Naive B cell (primary cell): Measurements from ENCODE around the gene CFAP210. TPM values are rescaled to one million over a fixed set of nuclear protein-coding genes. Genes with fewer than 3 reads are reported as not detected.
A peak's percentile ranks its signal among the peaks of the same experiment; 100 is the strongest.

Source experiments
- ATAC-seq, 2 donors: fragments of 150-1000 bp; cut with Tn5 transposase; 2 replicates each; pipeline ENCODE4 v1.10.0; 2021; ENCODE audit warnings: low read depth in 2 of 2, mild to moderate bottlenecking in 2 of 2, moderate library complexity in 2 of 2
- DNase-seq: peaks from one replicate; pipeline ENCODE4 v3.0.0; 2022
- H3K27ac Mint-ChIP-seq, 6 donors: one replicate each; pipeline ENCODE4 v1.8.0; 2020 to 2022; ENCODE audit warnings: mild to moderate bottlenecking in 6 of 6, mixed read lengths in 6 of 6, moderate library complexity in 5 of 6, inconsistent platforms in 2 of 6
- H3K27me3 Mint-ChIP-seq, 3 donors: one replicate each; pipeline ENCODE4 v1.8.0; 2021 to 2022; ENCODE audit warnings: mixed read lengths in 3 of 3, mild to moderate bottlenecking in 1 of 3
- H3K36me3 Mint-ChIP-seq, 2 donors: one replicate each; pipeline ENCODE4 v1.8.0; 2020 to 2022; ENCODE audit warnings: mixed read lengths in 2 of 2, inconsistent platforms in 1 of 2, mild to moderate bottlenecking in 1 of 2
- H3K4me1 Mint-ChIP-seq, 3 donors: one replicate each; pipeline ENCODE4 v1.8.0; 2020 to 2022; ENCODE audit warnings: mixed read lengths in 3 of 3, inconsistent platforms in 1 of 3, mild to moderate bottlenecking in 1 of 3, moderate library complexity in 1 of 3
- H3K4me3 Mint-ChIP-seq, 8 donors: one replicate each; pipeline ENCODE4 v1.8.0; 2020 to 2022; ENCODE audit warnings: mild to moderate bottlenecking in 8 of 8, mixed read lengths in 8 of 8, moderate library complexity in 8 of 8, inconsistent platforms in 2 of 8
- H3K9me3 Mint-ChIP-seq, 7 donors: one replicate each; pipeline ENCODE4 v1.8.0; 2020 to 2022; ENCODE audit warnings: mixed read lengths in 7 of 7, mild to moderate bottlenecking in 5 of 7, inconsistent platforms in 2 of 7, moderate library complexity in 1 of 7
- polyA plus RNA-seq, 6 donors: library from polyadenylated mRNA; unstranded; fragments of 300-500 nt; fragmentation: Illumina TruSeq; gene quantifications; one replicate each; pipeline ENCODE4 v1.2.3, GENCODE V29; 2021; ENCODE audit warnings: low read depth in 6 of 6

The CFAP210 gene
- polyA plus RNA-seq, 6 donors from 2014 or later: not detected

DNA sequence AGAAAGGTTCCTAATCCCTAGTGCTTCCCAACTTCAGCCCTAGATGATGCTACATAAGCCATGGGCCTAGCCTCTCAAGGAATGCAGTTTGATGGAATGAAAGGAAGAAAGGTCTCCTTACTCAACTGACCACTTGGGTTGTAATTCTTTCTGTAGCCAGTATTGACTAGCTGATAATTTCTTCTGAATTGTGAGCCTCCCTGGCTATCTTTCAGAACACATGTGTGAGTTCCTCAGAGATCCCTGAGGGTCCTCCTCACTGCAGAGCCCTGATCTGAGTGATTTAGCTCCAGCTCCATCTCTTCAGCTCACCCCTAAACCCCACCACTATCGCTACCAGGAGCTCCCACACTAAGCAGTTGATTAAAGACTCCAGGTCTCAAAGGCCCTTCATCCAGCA, 31.5 kb downstream of the CFAP210 start:
- Mint-ChIP-seq H3K27ac (peak overlapping the region in 1 of 6 donors; percentile 5), H3K9me3 (peaks cover 0 to 4% (median 0%) of the 10 kb centered on the region in 7 donors), H3K27me3 (no peaks in the 10 kb centered on the region), H3K4me3 (no peak overlapping the region), H3K36me3 (no peaks in the 10 kb centered on the region), H3K4me1 (peaks cover 24 to 28% (median 28%) of the 10 kb centered on the region in 3 donors)
- DNase-seq: no peak
- no peak for ATAC-seq

DNA sequence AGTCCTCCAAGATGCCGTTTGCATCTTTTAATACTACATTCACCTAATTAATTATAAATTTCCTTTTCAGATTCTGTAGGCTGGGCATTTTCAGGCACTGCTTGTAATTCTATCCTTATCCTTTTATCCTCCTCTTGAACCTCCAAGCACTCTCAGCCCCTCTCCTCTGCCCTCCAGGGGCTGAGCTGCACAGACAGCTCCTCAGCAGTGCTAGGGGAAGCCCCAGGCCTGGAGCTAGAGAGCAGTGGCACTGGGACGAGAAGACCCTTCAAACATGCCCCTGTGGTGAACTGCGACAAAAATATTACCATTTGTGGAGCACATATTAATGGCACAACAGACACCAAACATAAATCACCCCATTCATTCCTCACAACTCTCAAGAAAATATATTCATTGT, 32.9 kb downstream of the CFAP210 start:
- Mint-ChIP-seq H3K4me1 (peaks cover 24 to 28% (median 28%) of the 10 kb centered on the region in 3 donors), H3K36me3 (no peaks in the 10 kb centered on the region), H3K27ac (peak overlapping the region in 1 of 6 donors; percentile 30), H3K4me3 (peak overlapping the region in 1 of 8 donors; percentile 19), H3K27me3 (no peaks in the 10 kb centered on the region), H3K9me3 (peaks cover 0 to 4% (median 0%) of the 10 kb centered on the region in 7 donors)
- no peak for DNase-seq
- ATAC-seq: no peak

DNA sequence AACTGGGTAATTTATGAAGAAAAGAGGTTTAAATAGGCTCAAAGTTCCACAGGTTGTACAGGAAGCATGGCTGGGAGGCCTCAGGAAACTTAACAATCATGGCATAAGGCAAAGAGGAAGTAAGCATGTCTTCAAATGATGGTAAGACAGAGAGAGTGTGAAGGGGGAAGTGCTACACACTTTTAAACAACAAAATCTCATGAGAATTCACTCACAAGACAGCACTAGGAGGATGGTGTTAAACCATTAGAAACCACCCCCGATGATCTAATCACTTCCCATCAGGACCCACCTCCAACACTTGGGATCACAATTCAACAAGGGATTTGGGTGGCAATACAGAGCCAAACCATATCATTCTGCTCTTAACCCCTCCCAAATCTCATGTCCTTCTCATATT, 34.9 kb downstream of the CFAP210 start:
- ATAC-seq (peak; percentile 93 to 97), DNase-seq (peak; percentile 36)
- H3K4me3 Mint-ChIP-seq: peak overlapping the region in 4 of 8 donors; percentile 2 to 37 (median 33)
- H3K27ac Mint-ChIP-seq: peak overlapping the region; percentile 1 to 67 (median 42)
- H3K4me1 Mint-ChIP-seq: peaks cover 24 to 25% (median 24%) of the 10 kb centered on the region in 3 donors
- no peaks in the 10 kb centered on the region for H3K27me3 Mint-ChIP-seq
- no peaks in the 10 kb centered on the region for H3K36me3 Mint-ChIP-seq
- H3K9me3 Mint-ChIP-seq: peaks cover 0 to 4% (median 0%) of the 10 kb centered on the region in 7 donors

DNA sequence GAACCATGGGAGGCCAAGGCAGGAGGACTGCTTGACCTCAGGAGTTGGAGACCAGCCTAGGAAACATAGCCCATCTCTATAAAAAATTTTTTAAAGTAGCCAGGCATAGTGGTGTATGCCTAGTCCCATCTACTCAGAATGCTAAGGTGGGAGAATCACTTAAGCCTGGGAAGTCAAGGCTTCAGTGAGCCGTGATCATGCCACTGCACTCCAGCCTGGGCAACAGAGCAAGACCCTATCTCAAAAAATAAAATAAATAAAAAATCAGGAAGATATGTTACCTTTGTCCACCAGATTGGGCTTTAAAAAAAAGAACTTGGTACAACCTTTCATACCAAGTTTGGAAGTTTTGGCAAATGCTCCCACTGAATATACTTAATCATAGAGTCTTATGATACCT, 35.3 kb downstream of the CFAP210 start:
- Mint-ChIP-seq H3K4me1 (peaks cover 24 to 25% (median 24%) of the 10 kb centered on the region in 3 donors), H3K36me3 (no peaks in the 10 kb centered on the region), H3K9me3 (peaks cover 0 to 4% (median 0%) of the 10 kb centered on the region in 7 donors), H3K27me3 (peaks cover 0 to under 1% (median 0%) of the 10 kb centered on the region in 3 donors), H3K4me3 (peak overlapping the region in 1 of 8 donors; percentile 32), H3K27ac (peak overlapping the region in 3 of 6 donors; percentile 37 to 55 (median 48))
- no peak for DNase-seq
- ATAC-seq: no peak

- H3K4me1 Mint-ChIP-seq: peaks cover 15 to 18% (median 17%) of the 10 kb centered on the region in 3 donors
- H3K9me3 Mint-ChIP-seq: peaks cover 0 to 4% (median 0%) of the 10 kb centered on the region in 7 donors
- H3K27me3 Mint-ChIP-seq: peaks cover 3 to 11% (median 7%) of the 10 kb centered on the region in 3 donors
- no peak overlapping the region for H3K4me3 Mint-ChIP-seq
- ATAC-seq: no peak
- peak overlapping the region in 1 of 6 donors; percentile 76 for H3K27ac Mint-ChIP-seq
- H3K36me3 Mint-ChIP-seq: no peaks in the 10 kb centered on the region
- no peak for DNase-seq
Observed at GRCh38 chr2:169656164-169656563, 38.0 kb downstream of the CFAP210 start.

DNA sequence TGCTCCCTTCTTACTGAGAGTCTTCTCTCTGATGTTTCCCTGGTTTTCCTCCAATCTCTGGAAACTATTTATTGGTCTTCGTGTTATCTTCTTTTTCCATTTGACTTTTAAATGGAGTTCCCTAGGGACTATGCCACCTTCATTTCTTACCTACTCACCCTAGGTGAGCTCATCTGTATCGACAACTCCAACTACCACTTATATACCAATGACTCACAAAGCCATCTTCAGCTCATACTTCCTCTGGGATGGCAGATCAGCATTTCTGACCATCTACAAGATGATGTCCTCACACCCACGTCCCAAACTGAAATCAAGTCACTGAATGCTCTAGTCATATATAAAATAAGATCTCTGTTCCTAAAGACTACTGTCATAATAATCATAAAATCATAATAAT, 40.6 kb downstream of the CFAP210 start:
- no peak for ATAC-seq
- Mint-ChIP-seq H3K4me3 (no peak overlapping the region), H3K4me1 (peaks cover 0 to 4% (median 3%) of the 10 kb centered on the region in 3 donors), H3K27me3 (peaks cover 3 to 17% (median 7%) of the 10 kb centered on the region in 3 donors), H3K9me3 (peaks cover 0 to 3% (median 0%) of the 10 kb centered on the region in 7 donors), H3K36me3 (no peaks in the 10 kb centered on the region), H3K27ac (no peak overlapping the region)
- no peak for DNase-seq

GRCh38 chr2:169649278-169649677, 44.9 kb downstream of the CFAP210 start:
- no peaks in the 10 kb centered on the region for H3K4me1 Mint-ChIP-seq
- no peaks in the 10 kb centered on the region for H3K36me3 Mint-ChIP-seq
- no peak overlapping the region for H3K27ac Mint-ChIP-seq

DNA sequence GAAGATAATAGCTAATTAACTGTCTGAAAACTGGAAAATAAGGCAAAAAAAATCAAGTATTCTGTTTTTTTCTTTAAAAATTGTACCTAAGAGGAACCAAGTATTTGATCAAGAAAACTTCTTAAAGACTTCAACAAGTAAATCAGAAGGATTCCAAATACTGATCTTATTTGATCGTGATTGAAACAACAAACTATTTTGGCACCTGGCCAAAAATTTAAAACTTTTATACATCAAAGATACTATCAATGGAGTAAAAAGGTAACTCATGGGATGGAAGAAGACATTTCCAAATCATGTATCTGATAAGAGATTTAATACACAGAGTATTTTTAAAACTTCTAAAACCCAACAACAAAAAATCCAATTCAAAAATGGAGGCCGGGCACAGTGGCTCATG, 46.7 kb downstream of the CFAP210 start:
- H3K27me3 Mint-ChIP-seq: peaks cover 0 to 6% (median 0%) of the 10 kb centered on the region in 3 donors
- H3K9me3 Mint-ChIP-seq: peaks cover 0 to 2% (median 0%) of the 10 kb centered on the region in 7 donors
- no peak overlapping the region for H3K4me3 Mint-ChIP-seq
- H3K27ac Mint-ChIP-seq: no peak overlapping the region
- DNase-seq (no peak), ATAC-seq (no peak)
- H3K4me1 Mint-ChIP-seq: no peaks in the 10 kb centered on the region
- no peaks in the 10 kb centered on the region for H3K36me3 Mint-ChIP-seq

More at GRCh38 chr2:169649278-169649677, 44.9 kb downstream of the CFAP210 start:
- DNase-seq: no peak
- no peak for ATAC-seq
- Mint-ChIP-seq H3K27me3 (peaks cover 3 to 17% (median 7%) of the 10 kb centered on the region in 3 donors), H3K4me3 (no peak overlapping the region), H3K9me3 (no peaks in the 10 kb centered on the region)

DNA sequence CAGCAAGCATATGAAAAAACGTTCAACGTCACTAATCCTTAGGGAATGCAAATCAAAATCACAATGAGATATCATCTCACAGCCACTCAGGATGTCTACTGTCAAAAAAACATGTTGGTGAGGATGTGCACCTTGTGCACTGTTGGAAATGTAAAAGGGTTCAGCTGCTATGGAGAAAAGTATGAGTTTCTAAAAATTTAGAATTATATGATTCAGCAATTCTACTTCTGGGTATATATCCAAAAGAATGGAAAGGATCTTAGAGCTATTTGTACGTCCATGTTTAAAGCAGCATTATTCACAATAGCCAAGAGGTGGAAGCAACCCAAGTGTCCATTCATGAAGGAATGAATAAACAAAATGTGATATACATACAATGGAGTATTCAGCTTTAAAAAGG, 50.0 kb downstream of the CFAP210 start:
- DNase-seq: no peak
- Mint-ChIP-seq H3K27me3 (no peaks in the 10 kb centered on the region), H3K36me3 (no peaks in the 10 kb centered on the region), H3K9me3 (peaks cover 0 to 2% (median 0%) of the 10 kb centered on the region in 7 donors), H3K27ac (no peak overlapping the region), H3K4me3 (no peak overlapping the region), H3K4me1 (no peaks in the 10 kb centered on the region)
- no peak for ATAC-seq

DNA sequence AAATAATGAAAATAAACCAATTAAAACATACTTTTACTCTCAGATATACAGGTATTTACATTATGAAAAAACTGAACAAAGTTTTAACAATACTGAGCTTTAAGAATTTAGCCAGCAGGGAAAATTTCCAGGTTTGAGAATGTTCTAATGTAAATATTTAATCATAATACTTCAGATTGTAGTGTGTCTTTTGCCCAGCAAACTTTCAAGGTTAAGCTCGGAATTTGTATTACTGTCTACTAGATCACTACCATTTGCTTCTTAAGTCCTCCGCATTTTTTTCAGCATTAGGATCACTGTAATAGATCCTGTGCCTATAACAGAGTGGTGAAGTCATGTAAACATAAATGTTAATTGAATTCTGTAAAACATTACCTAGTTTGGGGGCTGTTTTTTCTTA, 52.7 kb downstream of the CFAP210 start:
- ATAC-seq (no peak), DNase-seq (no peak)
- Mint-ChIP-seq H3K4me1 (no peaks in the 10 kb centered on the region), H3K4me3 (no peak overlapping the region), H3K36me3 (no peaks in the 10 kb centered on the region), H3K9me3 (peaks cover 0 to 2% (median 0%) of the 10 kb centered on the region in 7 donors), H3K27ac (no peak overlapping the region), H3K27me3 (no peaks in the 10 kb centered on the region)

DNA sequence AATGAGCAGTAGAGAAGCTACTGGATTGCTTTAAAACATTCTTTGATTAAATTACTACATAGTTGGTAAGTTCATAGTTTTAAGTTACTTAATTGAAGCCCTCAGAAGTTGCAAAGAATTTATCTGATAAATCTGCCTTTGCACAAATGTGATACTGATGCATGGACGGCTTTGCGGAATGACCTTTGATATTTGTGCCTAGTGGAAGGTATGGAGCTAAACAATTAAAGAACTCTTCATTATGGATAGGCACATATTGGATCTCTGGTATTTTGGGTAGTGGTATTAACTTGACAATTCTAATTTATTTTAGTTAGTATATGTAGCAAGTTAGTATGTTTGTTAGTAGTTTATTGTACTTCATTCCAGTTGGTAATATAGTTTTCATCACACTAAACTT, 54.1 kb downstream of the CFAP210 start:
- DNase-seq (no peak), ATAC-seq (no peak)
- H3K4me1 Mint-ChIP-seq: no peaks in the 10 kb centered on the region
- H3K36me3 Mint-ChIP-seq: no peaks in the 10 kb centered on the region
- H3K27ac Mint-ChIP-seq: no peak overlapping the region
- peaks cover 0 to 2% (median 0%) of the 10 kb centered on the region in 7 donors for H3K9me3 Mint-ChIP-seq
- H3K27me3 Mint-ChIP-seq: no peaks in the 10 kb centered on the region
- H3K4me3 Mint-ChIP-seq: no peak overlapping the region

DNA sequence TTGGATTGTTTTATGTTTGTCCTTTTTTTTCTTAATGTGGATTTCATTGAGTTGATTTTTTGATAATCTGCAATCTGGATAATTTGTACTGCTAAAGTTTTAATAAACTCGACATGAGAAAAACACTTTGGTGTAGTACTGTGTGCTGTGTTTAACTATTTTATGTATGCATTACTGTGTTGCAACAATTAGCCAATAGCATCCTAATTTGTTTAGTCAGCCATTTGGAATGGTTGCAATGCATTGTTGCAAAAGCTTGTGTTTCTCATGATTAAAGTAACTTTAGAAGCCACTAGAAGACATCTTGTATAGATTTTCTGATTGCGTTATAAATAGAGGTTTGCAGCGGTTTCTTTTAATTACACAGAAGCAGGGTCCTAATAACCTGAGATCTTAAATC, 56.6 kb downstream of the CFAP210 start:
- Mint-ChIP-seq H3K27ac (no peak overlapping the region), H3K4me3 (no peak overlapping the region), H3K27me3 (no peaks in the 10 kb centered on the region), H3K9me3 (no peaks in the 10 kb centered on the region), H3K4me1 (no peaks in the 10 kb centered on the region), H3K36me3 (peaks cover 10 to 17% of the 10 kb centered on the region in 2 donors)
- DNase-seq: no peak
- ATAC-seq: no peak

DNA sequence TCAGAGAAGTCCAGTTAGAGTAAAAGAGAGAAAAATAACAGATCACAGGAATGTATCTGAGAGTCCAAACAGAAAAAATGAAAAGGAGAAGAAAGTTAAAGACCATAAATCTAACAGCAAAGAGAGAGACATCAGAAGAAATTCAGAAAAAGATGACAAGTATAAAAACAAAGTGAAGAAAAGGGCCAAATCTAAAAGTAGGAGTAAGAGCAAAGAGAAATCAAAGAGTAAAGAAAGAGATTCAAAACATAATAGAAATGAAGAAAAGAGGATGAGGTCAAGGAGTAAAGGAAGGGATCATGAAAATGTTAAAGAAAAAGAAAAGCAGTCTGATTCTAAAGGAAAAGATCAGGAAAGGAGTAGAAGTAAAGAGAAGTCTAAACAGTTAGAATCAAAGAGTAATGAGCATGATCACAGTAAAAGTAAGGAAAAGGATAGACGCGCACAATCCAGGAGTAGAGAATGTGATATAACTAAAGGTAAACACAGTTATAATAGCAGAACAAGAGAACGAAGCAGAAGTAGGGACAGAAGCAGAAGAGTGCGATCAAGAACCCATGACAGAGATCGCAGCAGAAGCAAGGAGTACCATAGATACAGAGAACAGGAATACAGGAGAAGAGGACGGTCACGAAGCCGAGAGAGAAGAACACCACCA, 57.6 kb downstream of the CFAP210 start:
- Mint-ChIP-seq H3K4me3 (no peak overlapping the region), H3K27ac (no peak overlapping the region), H3K27me3 (no peaks in the 10 kb centered on the region), H3K9me3 (no peaks in the 10 kb centered on the region), H3K36me3 (peaks cover 14 to 21% of the 10 kb centered on the region in 2 donors), H3K4me1 (no peaks in the 10 kb centered on the region)
- DNase-seq (no peak), ATAC-seq (no peak)

DNA sequence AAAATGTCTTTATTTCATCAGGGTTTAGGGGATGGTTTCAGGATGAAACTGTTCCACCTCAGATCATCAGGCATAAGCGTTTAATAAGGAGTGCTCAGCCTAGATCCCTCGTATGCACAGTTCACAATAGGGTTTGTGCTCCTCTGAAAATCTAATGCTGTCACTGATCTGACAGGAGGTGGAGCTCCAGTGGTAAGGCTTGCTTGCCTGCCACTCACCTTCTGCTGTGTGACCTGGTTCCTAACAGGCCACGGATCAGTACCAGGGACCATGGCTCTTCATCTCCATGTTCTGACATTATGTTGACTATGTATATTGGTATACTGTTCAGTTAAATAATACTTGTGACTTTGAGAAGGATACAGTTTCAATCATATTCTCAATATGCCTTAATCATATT, 68.4 kb downstream of the CFAP210 start:
- ATAC-seq (no peak), DNase-seq (no peak)
- peak overlapping the region in 1 of 6 donors; percentile 57 for H3K27ac Mint-ChIP-seq
- H3K36me3 Mint-ChIP-seq: peaks cover 11 to 36% of the 10 kb centered on the region in 2 donors
- no peak overlapping the region for H3K4me3 Mint-ChIP-seq
- no peaks in the 10 kb centered on the region for H3K9me3 Mint-ChIP-seq
- H3K27me3 Mint-ChIP-seq: no peaks in the 10 kb centered on the region
- H3K4me1 Mint-ChIP-seq: peaks cover 0 to 5% (median 3%) of the 10 kb centered on the region in 3 donors
